Hematopoietic multipotent progenitor cell treated with erythropoietin and hydrocortisone succinate and interleukin-3 and kit ligand, for 15 days (in vitro differentiated cells): ENCODE data around the gene TMEM117.
"Not testable (repeated sequence)": the region's sequence is repeated elsewhere in the genome, so short reads cannot be mapped to it uniquely, and the experiment has no call there.

Experiments used
- DNase-seq: peaks from one replicate; pipeline ENCODE4 v3.0.0-alpha.2; 2015; ENCODE audit warnings: low spot score

Gene TMEM117

DNA sequence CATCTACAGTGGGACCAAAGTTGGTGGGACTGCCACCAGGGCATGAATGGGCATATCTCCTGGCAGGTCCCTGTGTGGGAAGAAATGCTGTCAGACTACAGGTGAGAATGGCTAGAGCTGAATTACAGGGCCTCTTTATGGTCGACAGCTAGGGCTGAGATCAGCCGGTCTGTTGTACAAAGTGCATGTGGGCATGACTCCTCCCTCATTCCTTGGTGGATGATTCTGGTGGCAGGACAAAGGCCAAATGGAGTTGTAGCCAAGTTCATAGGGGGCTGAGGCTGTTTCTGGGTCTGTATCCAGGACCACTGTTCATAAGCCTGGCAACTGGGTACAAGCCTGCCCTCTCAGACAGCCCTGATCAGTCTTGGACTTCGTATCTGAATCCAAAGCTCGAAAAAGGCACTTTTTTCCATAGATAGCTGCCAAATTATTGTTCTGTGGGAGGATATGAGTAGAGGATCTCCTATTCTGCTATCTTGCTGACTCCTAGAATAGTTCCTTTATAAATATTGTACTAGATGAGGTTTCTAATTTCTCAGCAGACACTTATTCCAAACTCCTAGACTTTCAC is 460.8 kb downstream of the TMEM117 start:
- no peak for DNase-seq

DNA sequence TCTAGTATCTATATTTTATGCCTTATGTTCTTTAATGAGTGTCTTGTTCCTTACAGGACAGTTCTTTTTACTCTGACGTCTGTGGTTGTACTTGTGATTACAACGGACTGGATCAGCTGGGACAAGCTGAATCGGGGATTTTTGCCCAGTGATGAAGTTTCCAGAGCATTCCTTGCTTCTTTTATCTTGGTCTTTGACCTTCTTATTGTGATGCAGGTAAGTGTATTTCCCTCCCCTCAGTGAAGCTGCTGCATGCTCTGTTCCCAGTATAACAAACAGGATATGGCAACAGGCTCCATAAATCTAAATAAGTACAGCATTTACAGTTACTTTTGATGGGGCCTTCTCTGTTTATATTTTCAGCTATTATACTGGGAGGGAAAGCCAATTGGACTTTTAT is 463.6 kb downstream of the TMEM117 start:
- DNase-seq: no peak

DNA sequence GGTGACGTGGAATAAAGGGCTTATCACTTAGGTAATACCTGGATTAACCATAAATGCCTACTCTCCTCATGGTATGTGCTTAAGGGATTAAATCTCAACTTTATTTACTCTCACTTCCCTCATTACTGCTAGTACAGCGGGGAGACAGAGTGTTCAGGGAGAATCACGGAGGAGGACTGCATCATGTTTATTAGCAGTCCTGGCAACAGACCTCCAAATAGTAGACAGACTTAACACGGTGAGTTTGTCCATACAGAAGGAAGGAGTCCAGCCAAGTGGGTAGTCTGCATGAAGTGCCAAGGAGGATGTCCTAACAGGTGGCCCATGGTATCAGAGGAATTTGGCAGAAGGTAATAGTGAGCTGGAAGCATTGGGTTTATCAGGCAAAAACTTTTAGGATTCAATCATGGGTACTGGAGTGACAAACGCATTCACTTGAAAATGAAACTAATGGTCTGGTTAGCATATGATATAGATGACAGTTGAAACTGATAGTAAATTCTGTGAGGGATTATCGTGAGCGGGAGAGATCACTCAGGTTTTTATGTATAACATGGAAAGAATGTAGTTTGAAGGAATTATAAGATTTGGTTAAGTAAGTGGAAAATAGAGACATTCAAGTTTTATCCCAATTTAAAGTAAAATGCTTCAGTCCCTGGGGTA is 471.8 kb downstream of the TMEM117 start:
- DNase-seq: no peak

DNA sequence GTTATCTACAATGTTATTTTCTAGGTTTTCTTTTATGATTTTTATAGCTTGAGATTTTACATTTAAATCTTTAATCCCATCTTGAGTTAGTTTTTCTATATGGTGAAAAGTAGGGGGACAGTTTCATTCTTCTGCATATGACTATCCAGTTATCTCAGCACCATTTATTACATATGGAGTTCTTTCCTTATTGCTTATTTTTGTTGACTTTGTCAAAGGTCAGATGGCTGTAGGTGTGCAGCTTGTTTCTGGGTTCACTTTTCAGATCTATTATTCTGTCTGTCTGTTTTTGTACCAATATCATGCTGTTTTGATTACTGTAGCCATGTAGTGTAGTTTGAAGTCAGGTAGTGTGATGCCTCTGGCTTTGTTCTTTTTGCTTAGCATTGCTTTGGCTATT is 477.3 kb downstream of the TMEM117 start:
- no peak for DNase-seq

DNA sequence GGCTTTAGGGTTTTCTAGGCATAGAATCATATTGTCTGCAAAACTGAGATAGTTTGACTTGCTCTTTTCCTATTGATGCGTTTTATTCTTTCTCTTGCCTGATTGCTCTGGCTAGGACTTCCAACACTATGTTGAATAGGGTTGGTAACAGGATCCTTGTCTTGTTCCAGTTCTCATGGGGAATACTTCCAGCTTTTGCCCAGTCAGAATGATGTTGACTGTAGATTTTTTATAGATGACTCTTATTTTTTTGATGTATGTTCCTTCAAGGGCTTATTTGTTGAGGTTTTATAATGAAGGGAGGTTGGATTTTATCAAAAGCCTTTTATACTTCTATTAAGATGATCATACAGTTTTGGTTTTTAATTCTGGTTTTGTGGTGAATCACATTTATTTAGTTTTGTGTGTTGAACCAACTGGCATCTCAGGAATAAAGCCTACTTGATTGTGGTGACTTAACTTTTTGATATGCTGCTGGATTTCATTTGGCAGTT is 478.2 kb downstream of the TMEM117 start:
- no peak for DNase-seq

DNA sequence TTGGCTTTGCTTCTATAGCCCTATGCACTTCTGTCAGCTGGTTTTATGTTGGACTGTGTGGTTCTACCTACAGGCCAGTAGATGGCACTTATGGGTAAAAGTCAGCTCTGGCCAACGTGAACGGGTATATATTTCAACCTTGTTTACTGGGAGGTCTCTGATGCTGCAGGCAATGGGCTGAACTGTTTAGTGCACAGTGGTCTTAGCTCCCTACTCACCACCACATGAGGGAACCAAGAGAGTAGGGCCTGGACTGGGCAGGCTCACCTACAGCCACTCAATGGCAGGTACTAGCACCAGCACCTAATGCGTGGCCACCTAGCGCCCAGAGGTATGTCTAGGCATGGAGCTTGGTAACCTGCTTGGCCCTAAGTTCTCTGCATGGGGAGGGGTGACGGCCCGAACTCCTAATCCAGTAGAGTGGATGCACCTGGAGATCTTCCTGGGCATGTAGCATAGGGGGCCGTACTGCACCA is 481.8 kb downstream of the TMEM117 start:
- DNase-seq: no peak

DNA sequence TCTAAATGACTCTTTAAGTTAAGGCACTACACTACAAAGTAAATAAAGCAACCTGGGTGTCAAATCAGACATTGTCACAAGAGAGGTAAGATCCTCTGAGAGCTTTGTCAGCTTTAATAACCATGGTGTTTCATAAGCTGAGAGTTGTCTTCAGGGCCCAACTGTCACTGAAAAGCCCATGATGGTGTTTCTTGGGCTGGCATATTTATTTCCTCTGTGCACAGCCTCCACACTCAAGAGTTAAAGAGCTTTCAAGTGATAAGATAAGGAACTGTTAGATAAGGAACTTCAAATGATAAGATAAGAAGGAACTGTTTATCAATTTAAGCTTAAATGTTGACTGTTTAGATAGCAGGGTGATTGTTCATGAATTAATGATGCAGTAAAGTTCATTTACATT is 495.4 kb downstream of the TMEM117 start:
- DNase-seq: no peak

DNA sequence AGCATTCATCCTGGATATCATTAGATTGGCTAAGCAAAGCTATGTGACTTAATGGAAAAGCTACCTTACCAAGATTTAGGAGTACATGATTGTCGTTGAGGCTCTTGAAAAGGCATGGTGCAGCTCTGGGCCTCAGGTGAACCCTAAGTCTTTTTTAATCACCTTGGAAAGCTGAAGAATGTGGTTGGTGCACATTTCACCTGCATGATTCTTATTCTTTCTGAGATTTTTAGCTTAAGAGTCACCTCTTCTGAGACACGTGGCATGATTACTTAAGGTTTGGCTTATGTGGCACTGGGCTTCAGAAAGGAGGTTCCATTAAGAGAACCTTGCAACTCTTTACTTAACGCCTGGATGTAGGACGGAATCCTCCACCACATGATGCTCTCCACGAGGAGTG is 498.5 kb downstream of the TMEM117 start:
- DNase-seq: no peak

DNA sequence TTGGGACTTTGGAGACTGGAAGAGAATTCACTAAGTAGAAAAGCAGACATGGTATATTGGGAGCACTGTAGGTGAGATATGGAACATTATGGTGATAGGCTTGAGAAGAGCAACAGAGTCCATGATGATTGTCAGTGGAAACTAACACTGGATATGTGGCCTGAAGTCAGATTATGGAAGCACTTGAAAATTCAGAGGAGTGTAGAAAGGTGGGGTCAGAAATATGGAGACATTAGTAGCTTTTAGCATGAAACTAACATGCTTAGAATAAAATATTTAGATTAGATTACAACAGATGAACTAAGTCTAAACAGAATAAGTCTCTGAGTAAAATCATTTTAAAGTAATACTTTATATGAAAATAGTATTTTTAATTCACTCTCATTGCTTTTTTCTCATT is 499.1 kb downstream of the TMEM117 start:
- DNase-seq: no peak

DNA sequence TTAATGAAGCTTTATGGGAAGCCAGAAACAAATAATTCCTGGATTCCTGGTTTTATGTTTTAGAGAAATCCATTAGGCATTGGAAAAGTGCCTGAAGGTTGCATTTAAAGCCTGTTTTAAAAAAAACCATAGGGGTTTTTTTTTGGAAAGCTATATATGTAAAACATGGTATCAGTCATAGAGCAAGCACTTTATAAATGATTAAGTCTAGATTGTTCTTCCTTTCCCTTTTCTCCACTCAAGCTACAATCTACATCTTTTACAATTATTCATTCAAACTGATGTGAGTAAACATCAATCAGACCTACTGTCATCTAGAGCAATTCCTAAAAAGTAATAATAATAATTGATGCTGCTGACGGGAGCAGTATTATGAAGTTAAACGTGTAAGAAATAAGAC is 500.7 kb downstream of the TMEM117 start:
- no peak for DNase-seq

DNA sequence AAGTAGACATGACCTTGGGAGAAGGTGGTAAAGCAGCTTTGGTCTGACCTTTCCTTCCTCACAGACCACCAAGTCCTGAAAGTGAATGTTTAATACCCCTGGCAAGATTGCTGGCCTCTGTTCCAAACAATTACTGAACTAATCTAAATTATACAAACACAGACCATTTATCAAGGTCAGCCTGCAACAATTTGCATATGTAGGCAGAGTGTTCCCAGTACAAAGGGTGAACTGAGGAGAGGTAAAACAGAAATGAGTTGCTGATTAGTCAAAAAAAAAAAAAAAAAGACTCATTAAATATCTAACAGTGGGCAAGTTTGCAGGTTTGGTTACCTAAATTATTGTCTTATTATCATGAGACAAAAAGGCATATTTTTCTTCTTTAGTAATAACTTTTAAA is 506.5 kb downstream of the TMEM117 start:
- no peak for DNase-seq

DNA sequence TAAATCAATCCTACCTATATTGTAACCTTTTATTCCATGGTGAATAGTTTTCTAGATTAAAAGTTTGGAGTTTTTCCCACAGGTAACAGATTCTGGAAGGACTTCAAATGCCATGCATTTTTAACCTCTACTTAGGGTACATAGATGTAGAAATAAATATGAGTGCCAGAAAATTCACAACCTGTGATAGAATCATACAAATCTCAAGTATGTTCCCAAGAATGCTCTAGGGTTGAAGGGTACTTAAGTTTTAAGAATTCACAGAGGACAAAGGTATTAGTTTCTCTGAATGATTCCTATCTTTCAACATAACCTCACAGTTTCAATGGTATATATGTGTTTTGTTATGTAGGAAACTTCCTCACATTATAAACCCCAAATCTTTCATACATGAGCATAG is 511.3 kb downstream of the TMEM117 start:
- DNase-seq: no peak

DNA sequence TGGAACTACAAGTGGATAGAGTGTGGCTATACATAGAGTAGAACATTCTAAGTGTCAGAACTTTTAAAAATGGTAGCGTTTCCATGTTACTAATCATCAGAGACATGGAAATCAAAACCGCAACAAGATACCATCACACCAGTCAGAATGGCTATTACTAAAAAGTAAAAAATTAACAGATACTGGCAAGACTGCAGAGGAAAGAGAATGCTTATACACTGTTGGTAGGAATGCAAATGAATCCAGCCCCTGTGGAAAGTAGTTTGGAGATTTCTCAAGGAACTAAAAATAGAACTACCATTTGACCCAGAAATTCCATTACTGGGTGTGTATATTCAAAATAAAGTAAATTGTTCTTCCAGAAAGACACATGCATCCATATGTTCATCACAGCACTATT is 521.6 kb downstream of the TMEM117 start:
- DNase-seq: no peak

DNA sequence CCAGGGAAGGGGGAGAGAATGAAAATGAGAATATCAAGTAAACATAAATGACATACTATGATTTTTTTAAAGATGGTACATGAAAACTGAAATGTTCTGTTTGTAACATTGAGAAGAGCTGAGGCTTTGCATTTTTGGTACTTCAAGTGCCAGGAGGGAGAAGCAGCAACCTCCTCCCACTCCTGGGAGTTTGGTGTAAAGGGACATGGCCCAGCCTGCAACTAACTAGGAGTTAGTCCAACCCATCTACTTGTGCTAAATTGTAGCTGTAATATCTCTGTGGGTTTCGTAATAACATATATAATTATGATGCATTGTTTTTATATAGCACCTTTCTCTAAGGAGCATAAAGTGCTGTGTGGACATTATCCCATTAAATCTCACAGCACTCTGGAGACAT is 522.8 kb downstream of the TMEM117 start:
- DNase-seq: no peak

DNA sequence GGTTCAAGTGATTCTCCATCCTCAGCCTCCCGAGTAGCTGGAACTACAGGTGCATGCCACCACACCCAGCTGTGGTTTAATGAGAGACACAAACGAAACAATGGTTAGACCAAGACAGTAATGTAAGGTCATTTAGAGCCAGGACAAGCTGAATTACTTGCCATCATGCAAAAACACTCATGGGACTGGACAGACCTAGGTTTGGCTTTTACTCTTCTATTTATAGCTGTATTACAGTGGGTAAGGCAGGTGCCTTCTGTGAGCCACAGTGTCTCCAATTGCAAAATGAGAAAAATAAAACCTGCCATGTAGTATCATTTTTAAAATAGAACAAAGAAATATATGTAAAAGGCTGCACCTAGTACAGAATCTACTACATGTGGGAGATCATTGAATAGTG is 527.1 kb downstream of the TMEM117 start:
- no peak for DNase-seq

DNA sequence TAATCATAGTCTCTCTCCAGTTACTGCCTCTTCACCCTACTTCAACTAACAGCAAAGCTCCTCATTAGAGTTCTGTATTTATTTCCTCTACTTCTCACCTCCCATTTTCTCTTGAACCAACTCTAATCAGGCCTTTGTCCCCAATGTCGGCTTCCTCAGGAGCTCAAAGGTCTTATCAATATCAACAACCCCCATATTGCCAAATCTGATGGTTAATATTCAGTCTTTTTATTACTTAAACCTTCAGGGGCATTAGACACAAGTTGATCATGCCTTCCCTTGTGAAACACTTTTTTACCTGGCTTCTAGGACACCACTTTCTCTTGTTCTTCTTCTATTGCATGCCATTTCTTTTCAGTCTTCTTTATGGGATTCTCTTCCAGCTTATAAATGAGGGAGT is 531.3 kb downstream of the TMEM117 start:
- no peak for DNase-seq

DNA sequence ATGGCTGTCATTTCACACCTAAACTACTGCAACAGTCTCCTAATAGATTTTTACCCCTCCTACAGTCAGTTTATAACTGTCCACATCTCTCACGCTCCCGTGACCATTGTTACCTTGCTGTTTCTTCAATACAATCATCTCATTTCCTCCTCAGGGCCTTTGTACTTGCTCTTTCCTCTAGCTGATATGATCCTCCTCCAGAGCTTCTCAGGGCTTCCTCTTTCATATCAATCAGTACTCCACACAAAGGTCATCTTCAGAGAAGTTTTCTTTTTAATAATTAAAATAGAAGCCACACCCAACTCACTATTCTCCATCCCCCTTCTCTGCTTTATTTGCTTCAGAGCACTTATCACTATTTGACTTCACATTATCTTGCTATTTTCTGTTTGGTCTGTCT is 532.0 kb downstream of the TMEM117 start:
- no peak for DNase-seq

DNA sequence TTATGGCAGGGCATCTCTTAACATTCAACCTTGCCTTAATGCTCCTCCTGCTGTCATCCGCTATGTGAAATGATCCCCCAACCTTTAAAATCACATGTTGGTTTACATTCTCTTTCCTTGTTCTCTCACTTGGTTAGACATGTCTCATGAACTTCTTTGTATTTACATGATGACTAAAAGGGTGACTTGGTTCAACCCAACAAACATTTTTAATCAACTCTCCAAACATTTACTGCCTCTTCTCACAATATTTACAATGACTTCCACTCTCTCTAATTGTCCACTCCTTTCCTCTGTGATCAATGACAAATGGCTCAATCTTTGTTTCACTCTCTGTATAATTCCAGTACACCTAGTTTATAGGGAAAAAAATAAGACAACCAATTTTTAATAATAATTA is 534.1 kb downstream of the TMEM117 start:
- DNase-seq: no peak

DNA sequence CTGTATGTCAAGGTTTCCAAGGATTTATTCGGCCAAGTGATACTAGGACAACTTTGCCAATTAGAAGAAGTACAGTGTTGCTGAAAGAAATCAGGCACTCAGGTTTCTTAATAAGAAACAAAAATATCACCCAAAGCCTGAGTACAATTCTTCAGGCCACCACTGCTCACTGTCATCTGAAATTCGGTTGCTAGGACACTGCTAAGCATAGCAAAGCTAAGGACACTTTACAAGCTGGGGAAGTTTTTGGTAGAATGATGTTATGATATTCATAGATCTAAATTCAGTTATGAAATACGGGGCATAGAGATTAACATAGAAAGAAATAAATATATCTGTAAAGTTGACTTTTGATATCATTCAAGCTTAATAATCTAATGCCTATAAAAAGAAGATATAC is 535.1 kb downstream of the TMEM117 start:
- no peak for DNase-seq

DNA sequence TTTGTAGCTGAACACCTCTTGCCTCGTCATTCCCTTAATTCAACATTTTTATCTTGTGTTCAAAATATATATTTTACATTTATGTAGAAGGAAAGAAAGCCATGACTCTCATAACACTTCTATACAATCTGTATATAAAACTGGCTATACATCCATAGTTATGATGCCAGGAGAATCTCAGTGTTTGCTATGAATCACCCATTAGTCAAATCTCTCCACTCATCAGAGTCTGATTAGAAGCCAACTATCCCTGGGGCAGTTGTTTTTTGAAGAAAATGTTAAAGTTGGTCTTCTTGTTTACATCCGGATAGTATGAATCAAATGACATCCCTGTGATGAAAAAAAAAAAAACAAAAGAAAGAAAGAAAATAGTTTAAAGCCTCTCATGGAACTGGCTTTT is 536.4 kb downstream of the TMEM117 start:
- DNase-seq: no peak

DNA sequence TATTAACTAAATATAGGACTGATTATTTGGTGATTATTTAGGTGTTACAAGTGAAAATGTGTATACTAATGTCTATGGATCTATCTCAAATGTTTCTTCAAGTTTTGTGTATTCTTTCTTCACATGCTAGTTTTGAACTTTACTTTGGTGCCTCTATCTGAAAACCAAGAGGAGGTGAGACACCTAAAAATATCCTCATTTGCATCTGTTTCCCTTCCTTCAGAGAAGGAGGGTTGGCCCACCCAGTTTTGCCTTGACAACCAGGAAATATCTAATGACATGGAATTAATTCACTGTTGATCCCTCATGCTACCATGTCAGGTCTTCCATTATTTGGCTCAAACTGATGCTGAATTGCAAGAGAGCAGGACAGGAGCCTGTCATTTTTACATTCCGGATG is 539.8 kb downstream of the TMEM117 start:
- no peak for DNase-seq

DNA sequence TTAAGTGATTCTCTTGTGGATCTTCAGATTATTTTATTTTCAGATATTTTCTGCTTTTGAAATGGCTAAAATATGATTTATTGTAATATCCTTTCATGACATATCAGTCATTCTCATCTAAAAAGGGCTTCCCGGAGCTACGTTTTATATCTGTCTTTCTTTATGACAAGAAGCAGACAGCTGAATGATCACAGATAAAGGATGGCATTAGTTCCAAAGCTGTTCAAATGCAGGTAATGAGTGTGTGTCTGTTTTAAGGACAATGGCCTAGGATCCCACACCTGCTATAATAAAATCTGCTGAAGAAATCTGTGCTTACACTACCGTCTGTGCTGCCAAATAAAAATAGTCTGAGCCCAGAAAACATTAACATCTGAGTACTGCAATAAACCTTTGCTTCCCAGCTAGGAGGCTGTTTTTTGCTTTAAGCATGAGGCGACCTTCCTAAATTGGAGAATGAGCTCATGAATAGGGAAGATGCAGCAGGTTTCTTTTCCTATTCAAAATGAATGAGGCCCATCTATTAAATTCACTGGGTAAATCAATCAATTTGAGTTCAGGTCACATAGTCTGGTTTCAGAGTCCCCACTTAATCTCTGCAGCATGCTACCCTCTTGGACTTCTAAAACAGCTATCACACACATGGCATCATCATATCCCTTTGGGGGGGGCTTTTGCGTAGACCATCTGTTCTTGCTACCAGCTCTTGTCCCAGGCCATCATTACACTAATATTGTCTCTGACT is 541.7 kb downstream of the TMEM117 start:
- DNase-seq: no peak

DNA sequence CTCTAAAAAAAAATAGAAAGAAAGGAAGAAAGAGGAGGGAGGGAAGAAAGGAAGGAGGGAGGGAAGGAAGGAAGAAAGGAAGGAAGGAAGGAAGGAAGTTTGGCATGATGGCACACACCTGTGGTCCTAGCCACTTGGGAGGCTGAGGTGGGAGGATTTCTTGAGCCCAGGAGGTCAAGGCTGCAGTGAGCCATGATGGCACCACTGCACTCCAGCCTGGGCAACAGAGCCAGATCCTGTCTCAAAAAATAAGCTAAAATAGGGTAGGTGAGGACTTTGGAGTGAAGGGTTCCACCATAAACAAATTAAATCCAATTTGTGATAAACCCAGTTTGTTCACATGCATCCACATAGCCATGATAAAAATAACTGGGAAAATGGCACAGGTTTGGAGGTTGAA is 543.2 kb downstream of the TMEM117 start:
- DNase-seq: not testable (repeated sequence)
